H1 (cell line): ENCODE measurements around the gene SLC6A7. TPM values are rescaled to one million over a fixed set of nuclear protein-coding genes. Genes with fewer than 3 reads are reported as not detected.

Experiments
- CTCF ChIA-PET: fragments of 300-600 bp; sonication (Branson Sonifier 250); formaldehyde crosslinking; loops from one replicate; lab custom pipeline; 2021; ENCODE audit not compliant: partially characterized antibody; lab: Charles Lee
- POLR2A ChIA-PET: fragments of 300-600 bp; sonication (Branson Sonifier 250); formaldehyde crosslinking; loops from one replicate; lab custom pipeline; 2021; ENCODE audit warnings: inconsistent platforms; ENCODE audit not compliant: partially characterized antibody; lab: Charles Lee
- DNase-seq, 2 experiments: peaks; one replicate each; pipeline versions ENCODE4 v3.0.0 to v3.0.0-alpha.2; 2010 to 2022; ENCODE audit warnings: low spot score in 2 of 2, low read depth in 1 of 2, mixed read lengths in 1 of 2
- FAIRE-seq: peaks from 2 replicates; lab custom pipeline; 2011; peaks lifted over from hg19 to GRCh38; lab: Jason Lieb, UNC
- H2AFZ ChIP-seq: 2 replicates; pipeline ENCODE4 v1.8.1; 2012; ENCODE audit warnings: low read length, inconsistent platforms
- H2AK5ac ChIP-seq: 2 replicates; pipeline ENCODE4 v1.6.1; 2013; ENCODE audit warnings: low read depth, low read length
- H2BK120ac ChIP-seq: replicated peaks from 2 replicates; pipeline ENCODE3; 2013; ENCODE audit warnings: low read depth, low read length, inconsistent platforms
- H2BK12ac ChIP-seq: 2 replicates; pipeline ENCODE4 v1.6.1; 2013; ENCODE audit warnings: low read depth, low read length
- H2BK15ac ChIP-seq: 2 replicates; pipeline ENCODE4 v1.6.1; 2013; ENCODE audit warnings: low read length
- H2BK20ac ChIP-seq: 2 replicates; pipeline ENCODE4 v1.6.1; 2013; ENCODE audit warnings: low read length
- H2BK5ac ChIP-seq: 2 replicates; pipeline ENCODE4 v1.6.1; 2013; ENCODE audit warnings: low read depth, low read length
- H3K14ac ChIP-seq: 2 replicates; pipeline ENCODE4 v1.6.1; 2013; ENCODE audit warnings: inconsistent platforms; ENCODE audit not compliant: insufficient read length
- H3K18ac ChIP-seq: 2 replicates; pipeline ENCODE4 v1.6.1; 2013; ENCODE audit warnings: low read length; ENCODE audit errors: extremely low read depth
- H3K23ac ChIP-seq: 2 replicates; pipeline ENCODE4 v1.6.1; 2013; ENCODE audit warnings: inconsistent platforms; ENCODE audit not compliant: insufficient read length
- H3K23me2 ChIP-seq: 2 replicates; pipeline ENCODE4 v1.6.1; 2013; ENCODE audit warnings: low read depth, low read length
- H3K27ac ChIP-seq: 2 replicates; pipeline ENCODE4 v1.6.1; 2011; ENCODE audit warnings: low read depth, low read length, inconsistent platforms
- H3K27me3 ChIP-seq, 4 experiments: replicated peaks in 1 of 4; 1 replicate in 1 of 4; 2 replicates in 3 of 4; pipeline versions ENCODE4 v1.6.1 to v1.8.1; 2011 to 2013; ENCODE audit warnings: low read length in 3 of 4, mild to moderate bottlenecking in 3 of 4, inconsistent platforms in 2 of 4, mixed read lengths in 2 of 4, moderate library complexity in 1 of 4; ENCODE audit not compliant: control insufficient read depth in 3 of 4, insufficient read depth in 3 of 4; ENCODE audit errors: extremely low read depth in 1 of 4
- H3K36me3 ChIP-seq, 4 experiments: 2 replicates each; pipeline versions ENCODE4 v1.6.1 to v1.8.1; 2011 to 2013; ENCODE audit warnings: mild to moderate bottlenecking in 4 of 4, low read length in 3 of 4, moderate library complexity in 2 of 4, control low read depth in 1 of 4, inconsistent platforms in 1 of 4; ENCODE audit not compliant: insufficient read depth in 4 of 4, control insufficient read depth in 2 of 4
- H3K4ac ChIP-seq: replicated peaks from 2 replicates; pipeline ENCODE3; 2013; ENCODE audit warnings: low read length, low read depth, mixed read lengths, inconsistent platforms; ENCODE audit not compliant: insufficient read length
- H3K4me1 ChIP-seq, 4 experiments: replicated peaks in 1 of 4; 1 replicate in 1 of 4; 2 replicates in 3 of 4; pipeline versions ENCODE4 v1.6.1 to v1.8.1; 2011 to 2013; ENCODE audit warnings: low read length in 3 of 4, inconsistent platforms in 2 of 4, mixed read lengths in 1 of 4; ENCODE audit not compliant: insufficient read depth in 4 of 4, control insufficient read depth in 3 of 4
- H3K4me2 ChIP-seq, 2 experiments: 2 replicates each; pipeline versions ENCODE4 v1.6.1 to v1.8.1; 2011 to 2013; ENCODE audit warnings: low read depth in 2 of 2, low read length in 2 of 2, control low read depth in 1 of 2, inconsistent platforms in 1 of 2, mild to moderate bottlenecking in 1 of 2; ENCODE audit not compliant: insufficient read depth in 1 of 2
- H3K4me3 ChIP-seq, 4 experiments: fragments of 200-600, 300-600 bp in 1 of 4; sonication (generic), shearing (Covaris generic), sonication (Bioruptor Twin) in 1 of 4; 2 replicates each; pipeline versions ENCODE4 v1.5.1 to v1.8.1; 2011 to 2016; ENCODE audit warnings: low read length in 4 of 4, low read depth in 3 of 4, control low read depth in 2 of 4, inconsistent platforms in 2 of 4, mild to moderate bottlenecking in 2 of 4, mixed read lengths in 1 of 4, moderate library complexity in 1 of 4; ENCODE audit not compliant: insufficient read depth in 2 of 4; ENCODE audit errors: extremely low read depth in 1 of 4
- H3K56ac ChIP-seq: replicated peaks from 2 replicates; pipeline ENCODE3; 2013; ENCODE audit warnings: low read depth, mild to moderate bottlenecking, mixed read lengths, low read length, inconsistent platforms; ENCODE audit not compliant: insufficient read length
- H3K79me1 ChIP-seq: 2 replicates; pipeline ENCODE4 v1.6.1; 2013; ENCODE audit warnings: low read depth, low read length, control low read depth
- H3K79me2 ChIP-seq, 2 experiments: 2 replicates each; pipeline versions ENCODE4 v1.6.1 to v1.8.1; 2012 to 2013; ENCODE audit warnings: low read length in 2 of 2, mild to moderate bottlenecking in 2 of 2, inconsistent platforms in 1 of 2; ENCODE audit not compliant: insufficient read depth in 2 of 2, control insufficient read depth in 1 of 2
- H3K9ac ChIP-seq, 4 experiments: replicated peaks in 1 of 4; 1 replicate in 1 of 4; 2 replicates in 3 of 4; pipeline versions ENCODE4 v1.6.1 to v1.8.1; 2011 to 2013; ENCODE audit warnings: low read depth in 3 of 4, low read length in 3 of 4, control low read depth in 2 of 4, mild to moderate bottlenecking in 2 of 4, moderate library complexity in 2 of 4, inconsistent platforms in 1 of 4; ENCODE audit errors: extremely low read depth in 1 of 4
- H3K9me3 ChIP-seq, 2 experiments: 2 replicates each; pipeline versions ENCODE4 v1.6.1 to v1.8.1; 2012 to 2013; ENCODE audit warnings: mild to moderate bottlenecking in 2 of 2, moderate library complexity in 2 of 2, control low read depth in 1 of 2, inconsistent platforms in 1 of 2, low read depth in 1 of 2, low read length in 1 of 2, mixed read lengths in 1 of 2; ENCODE audit not compliant: insufficient read depth in 2 of 2
- H4K20me1 ChIP-seq, 2 experiments: replicated peaks in 1 of 2; 2 replicates each; pipeline versions ENCODE3 to v1.8.1; 2011 to 2013; ENCODE audit warnings: inconsistent platforms in 2 of 2, low read length in 2 of 2, mild to moderate bottlenecking in 1 of 2; ENCODE audit not compliant: insufficient read depth in 2 of 2, control insufficient read depth in 1 of 2
- H4K5ac ChIP-seq: 2 replicates; pipeline ENCODE4 v1.6.1; 2013; ENCODE audit warnings: low read length, low read depth, mixed read lengths, inconsistent platforms; ENCODE audit not compliant: insufficient read length
- H4K8ac ChIP-seq: 2 replicates; pipeline ENCODE4 v1.8.0; 2013; ENCODE audit warnings: mild to moderate bottlenecking, moderate library complexity, low read length, inconsistent platforms; ENCODE audit not compliant: insufficient read depth; ENCODE audit errors: extremely low read depth
- H4K91ac ChIP-seq: replicated peaks from 2 replicates; pipeline ENCODE3; 2013; ENCODE audit warnings: low read length, mixed read lengths, inconsistent platforms; ENCODE audit not compliant: insufficient read length
- CBX8 ChIP-seq: fragments of 300-800, 300-1000 bp; sonication (generic); IDR thresholded peaks from 2 replicates; pipeline ENCODE4 v1.7.1; 2016; ENCODE audit warnings: low read depth, low read length, borderline replicate concordance
- CEBPB ChIP-seq: IDR thresholded peaks from 2 replicates; pipeline ENCODE4 v1.6.1; 2012; ENCODE audit warnings: low read depth, low read length
- CTBP2 ChIP-seq: IDR thresholded peaks from 2 replicates; pipeline ENCODE4 v1.7.0; 2011; ENCODE audit warnings: borderline replicate concordance, mild to moderate bottlenecking, moderate library complexity, mixed read lengths, low read length; ENCODE audit not compliant: insufficient read depth, insufficient read length
- FOSL1 ChIP-seq: IDR thresholded peaks from 2 replicates; pipeline ENCODE4 v1.6.1; 2011; ENCODE audit warnings: mild to moderate bottlenecking, low read depth, low read length, moderate library complexity; ENCODE audit not compliant: insufficient read depth
- GABPA ChIP-seq: IDR thresholded peaks from 2 replicates; pipeline ENCODE4 v1.6.1; 2011; ENCODE audit warnings: mild to moderate bottlenecking, low read length, moderate library complexity, borderline replicate concordance; ENCODE audit not compliant: insufficient read depth
- GTF2F1 ChIP-seq: IDR thresholded peaks from 2 replicates; pipeline ENCODE4 v1.6.1; 2012; ENCODE audit warnings: low read depth, low read length, improper control_type of control experiment, borderline replicate concordance
- HDAC6 ChIP-seq: IDR thresholded peaks from one replicate; pipeline ENCODE4 v1.7.1; 2012; ENCODE audit warnings: low read depth, mild to moderate bottlenecking, inconsistent platforms, low read length, moderate library complexity
- PHF8 ChIP-seq: fragments of 200-600 bp; sonication (generic); conservative IDR thresholded peaks from 2 replicates; pipeline ENCODE4 v1.7.1; 2012; ENCODE audit warnings: low read depth, mild to moderate bottlenecking, inconsistent platforms, low read length, moderate library complexity
- POU5F1 ChIP-seq: IDR thresholded peaks from 2 replicates; pipeline ENCODE4 v1.6.1; 2011; ENCODE audit warnings: low read depth, mild to moderate bottlenecking, low read length, moderate library complexity
- SP1 ChIP-seq: IDR thresholded peaks from 2 replicates; pipeline ENCODE4 v1.6.1; 2011; ENCODE audit warnings: low read depth, low read length
- WGBS, 2 experiments: shearing (Covaris generic) in 1 of 2; methylation state at CpG; one replicate each; pipeline versions ENCODE4 v1.1.6 to v1.1.7; 2013 to 2015; ENCODE audit warnings: low lambda C conversion rate in 2 of 2, mixed read lengths in 2 of 2, inconsistent platforms in 1 of 2, low coverage in 1 of 2, missing lambda C conversion rate in 1 of 2; ENCODE audit not compliant: insufficient replicate concordance in 2 of 2, insufficient coverage in 1 of 2, insufficient read length in 1 of 2; ENCODE audit errors: extremely low coverage in 1 of 2, missing lambda C conversion rate in 1 of 2; 5-methylcytosine and 5-hydroxymethylcytosine counted together
- polyA plus RNA-seq, 7 experiments: library from polyadenylated mRNA; depleted of rRNA in 3 of 7; stranded (reverse) in 5 of 7; unstranded in 2 of 7; fragments of >200 nt in 5 of 7; fragments of 200-250 nt in 2 of 7; gene quantifications; 1 replicate in 5 of 7; 2 replicates in 1 of 7; 4 replicates in 1 of 7; pipeline versions ENCODE4 v1.2.1 to v1.2.3, GENCODE V29; 2011 to 2013; ENCODE audit warnings: missing spikeins in 2 of 7, mixed read lengths in 2 of 7
- total RNA-seq: library from RNA; stranded (reverse); fragmentation: NEBNext Ultra II Directional; extraction: Animal tissue kit (Norgen Biotek cat#: 25700); gene quantifications from 2 replicates; pipeline ENCODE4 v1.2.1, GENCODE V29; 2021
- TF ChIP-seq, protein P1 (sequence below): IDR thresholded peaks from 2 replicates; pipeline ENCODE4 v1.6.1; 2012; ENCODE audit warnings: inconsistent platforms

SLC6A7 gene
- total and polyA plus RNA-seq, 2 of the 8 experiments (the other 6 are each of a cell fraction or from before 2014, with no cell fraction given): 0.07 to 0.12 TPM

- Histone ChIP-seq H3K79me1 (no peaks in the 10 kb centered on the region), H4K5ac (no peak overlapping the region), H3K14ac (no peak overlapping the region), H3K9me3 (no peaks in the 10 kb centered on the region), H2BK5ac (no peak overlapping the region), H3K27ac (no peak overlapping the region), H2BK120ac (no peak overlapping the region), H3K23ac (no peak overlapping the region), H2BK15ac (no peak overlapping the region), H3K9ac (no peak overlapping the region), H2BK12ac (no peak overlapping the region), H2BK20ac (no peak overlapping the region), H3K18ac (no peak overlapping the region), H3K4me2 (no peak overlapping the region), H3K23me2 (no peaks in the 10 kb centered on the region; the same call in 1 of the 2 replicates), H3K4me3 (no peak overlapping the region), H4K8ac (no peak overlapping the region), H3K36me3 (no peaks in the 10 kb centered on the region), H3K79me2 (no peaks in the 10 kb centered on the region), H2AK5ac (no peak overlapping the region), H3K4me1 (peaks cover 0 to 12% (median 5%) of the 10 kb centered on the region in 4 experiments; a peak in 6 of 7 replicates), H3K56ac (no peak overlapping the region), H4K91ac (no peak overlapping the region), H3K4ac (no peak overlapping the region), H3K27me3 (peaks cover 10 to 33% (median 26%) of the 10 kb centered on the region in 4 experiments), H4K20me1 (peaks cover 0 to 1% of the 10 kb centered on the region in 2 experiments), H2AFZ (no peak overlapping the region)
- TF ChIP-seq POU5F1 (no peak), FOSL1 (no peak), CEBPB (no peak), SP1 (no peak), CTBP2 (no peak), GTF2F1 (no peak), HDAC6 (no peak), CBX8 (no peak), PHF8 (no peak), GABPA (no peak)
- TF ChIP-seq, protein P1, sequence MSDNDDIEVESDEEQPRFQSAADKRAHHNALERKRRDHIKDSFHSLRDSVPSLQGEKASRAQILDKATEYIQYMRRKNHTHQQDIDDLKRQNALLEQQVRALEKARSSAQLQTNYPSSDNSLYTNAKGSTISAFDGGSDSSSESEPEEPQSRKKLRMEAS: no peak
- ChIA-PET CTCF (interaction anchor here (14.5 to 17.8 kb wide), 2 partner anchors 9 to 25 kb away, joined by 206 to 406 read pairs; no protein-coding TSS in a partner anchor), POLR2A (interaction anchor here (1.7 kb wide), 1 partner anchor 27 kb away, joined by 3 read pairs; no protein-coding TSS in a partner anchor)
- no peak for FAIRE-seq
- DNase-seq: no peak
- WGBS, 2 experiments: 56% methylated on average over 2 of the region's 2 CpGs; no CpG with 5 or more reads in 1 of the 2 experiments
These were observed 5.9 kb upstream of the SLC6A7 start for GRCh38 chr5:150184006-150184405.
